GM19438 (cell line): Measurements from ENCODE around the gene TMOD1.
"Not testable (repeated sequence)": the region's sequence is repeated elsewhere in the genome, so short reads cannot be mapped to it uniquely, and the experiment has no call there.

Source experiments
- ATAC-seq: cut with Tn5 transposase; IDR thresholded peaks from one replicate; pipeline ENCODE4 v1.9.1; 2021; ENCODE audit warnings: low read depth; ENCODE audit not compliant: unreplicated experiment

TMOD1 gene

GRCh38 chr9:97501177-97501971 lies at the start of gene TMOD1:
TSS of gene TMOD1 (plus strand) at chr9:97501666. CDS start at chr9:97524189, 22,523 bp downstream.
- ATAC-seq = peak; percentile 62

DNA sequence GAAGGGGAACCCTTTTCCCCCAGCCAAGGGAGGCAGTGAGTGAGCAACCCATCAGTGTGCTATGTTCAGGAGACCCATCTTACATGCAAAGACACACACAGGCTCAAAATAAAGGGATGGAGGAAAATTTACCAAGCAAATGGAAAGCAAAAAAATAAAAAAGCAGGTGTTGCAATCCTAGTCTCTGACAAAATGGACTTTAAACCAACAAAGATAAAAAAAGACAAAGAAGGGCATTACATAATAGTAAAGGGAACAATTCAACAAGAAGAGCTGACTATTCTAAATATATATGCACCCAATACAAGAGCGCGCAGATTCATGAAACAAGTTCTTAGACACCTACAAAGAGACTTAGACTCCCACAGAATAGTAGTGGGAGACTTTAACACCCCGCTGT lies 47.9 kb upstream of the TMOD1 start:
- not testable (repeated sequence) for ATAC-seq

DNA sequence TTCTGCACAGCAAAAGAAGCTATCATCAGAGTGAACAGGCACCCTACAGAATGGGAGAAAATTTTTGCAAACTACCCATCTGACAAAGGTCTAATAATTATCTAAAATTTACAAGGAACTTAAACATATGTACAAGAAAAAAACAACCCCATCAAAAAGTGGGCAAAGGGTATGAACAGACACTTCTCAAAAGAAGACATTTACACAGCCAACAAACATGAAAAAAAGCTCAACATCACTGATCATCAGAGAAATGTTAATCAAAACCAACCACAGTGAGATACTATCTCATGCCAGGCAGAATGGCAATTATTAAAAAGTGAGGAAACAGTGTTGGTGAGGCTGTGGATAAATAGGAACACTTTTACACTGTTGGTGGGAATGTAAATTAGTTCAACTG lies 44.6 kb upstream of the TMOD1 start:
- not testable (repeated sequence) for ATAC-seq

GRCh38 chr9:97459326-97459725 lies 42.1 kb upstream of the TMOD1 start:
- no peak for ATAC-seq

- no peak for ATAC-seq
These were observed 39.3 kb upstream of the TMOD1 start for GRCh38 chr9:97462159-97462558.

GRCh38 chr9:97462914-97463313 lies 38.6 kb upstream of the TMOD1 start:
- ATAC-seq = no peak

DNA sequence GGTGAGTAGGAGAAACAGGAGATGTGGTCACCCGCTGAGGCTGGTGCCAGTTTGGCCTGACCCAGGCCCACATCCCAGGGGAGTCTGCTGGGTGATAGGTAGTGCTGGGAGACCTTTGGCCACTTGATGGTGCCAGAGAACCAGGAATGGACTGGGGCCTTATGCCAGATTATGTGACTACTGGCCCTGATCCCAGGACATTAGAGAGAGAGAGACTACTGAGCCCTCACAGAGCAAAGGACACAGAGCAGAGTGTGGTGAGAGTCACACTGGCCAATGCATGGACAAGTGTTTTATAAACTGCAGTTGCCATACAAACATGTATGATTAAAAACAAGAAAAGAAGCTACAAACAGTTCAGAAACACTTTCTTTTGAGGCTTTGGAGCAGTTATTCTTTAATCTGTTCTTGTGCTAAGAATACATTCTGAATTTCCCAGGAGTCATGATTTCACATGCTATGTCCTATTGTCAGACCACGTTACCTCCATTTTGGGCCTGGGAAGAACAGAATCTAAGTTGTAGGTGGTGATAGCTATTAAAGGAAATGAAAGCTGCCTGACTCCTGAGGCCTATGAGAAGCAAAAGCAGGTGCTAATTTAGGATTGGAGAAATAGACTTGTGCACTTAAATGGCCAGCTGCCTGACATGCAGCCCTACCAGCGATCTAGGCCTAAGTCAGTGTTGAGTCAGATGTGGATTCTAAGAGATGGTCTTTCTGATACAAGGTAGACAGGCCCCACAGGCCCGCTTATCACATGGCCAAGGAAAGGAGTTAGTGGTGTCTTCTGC lies 32.6 kb upstream of the TMOD1 start:
- peak; percentile 86 for ATAC-seq

GRCh38 chr9:97470076-97470475 lies 31.4 kb upstream of the TMOD1 start:
- no peak for ATAC-seq

DNA sequence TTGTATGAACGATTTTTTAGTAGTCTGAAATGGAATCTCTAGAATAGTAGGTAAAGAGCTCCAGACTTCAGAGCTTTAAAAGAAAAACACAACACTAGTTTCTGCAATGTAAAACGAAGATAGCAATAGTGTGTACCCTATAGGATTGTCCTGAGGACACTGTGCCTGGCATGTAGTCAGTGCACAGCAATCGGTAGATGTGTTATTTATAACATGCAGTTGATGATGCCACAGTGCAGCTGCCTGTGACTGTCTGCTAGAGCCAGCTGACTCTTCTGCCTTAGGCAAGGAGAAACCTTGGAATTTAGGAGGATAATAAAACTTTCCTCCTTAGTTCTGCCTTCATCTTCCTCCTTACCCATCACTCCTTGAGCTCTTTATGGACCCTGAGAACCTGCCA lies 27.7 kb upstream of the TMOD1 start:
- no peak for ATAC-seq

DNA sequence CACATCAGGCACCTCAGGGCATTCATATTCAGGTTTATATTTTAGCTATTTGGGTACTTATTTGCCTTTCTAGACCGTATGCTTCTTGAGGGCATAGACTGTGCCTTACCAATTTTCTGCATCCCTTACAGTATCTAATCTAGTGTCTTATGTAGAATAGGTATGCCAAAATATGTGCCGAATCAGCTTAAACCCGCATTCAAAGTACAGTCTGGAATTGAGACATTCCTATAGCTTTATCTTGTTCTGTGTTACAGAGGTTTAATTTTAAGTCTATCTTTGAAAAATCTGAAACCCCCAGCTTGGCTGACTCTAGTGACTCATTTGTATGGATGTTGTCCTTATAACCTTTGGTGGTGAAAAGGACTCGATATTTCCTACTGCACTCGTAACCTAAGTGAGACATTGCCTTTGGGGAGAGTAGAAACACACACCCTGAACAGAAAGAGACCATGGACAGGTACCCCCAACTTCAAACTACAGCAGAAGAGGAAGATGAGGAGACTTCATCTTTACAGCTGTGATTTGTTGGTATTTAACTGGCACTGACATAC lies 27.0 kb upstream of the TMOD1 start:
- no peak for ATAC-seq

- ATAC-seq = no peak
These were observed 26.4 kb upstream of the TMOD1 start for GRCh38 chr9:97475059-97475458.

DNA sequence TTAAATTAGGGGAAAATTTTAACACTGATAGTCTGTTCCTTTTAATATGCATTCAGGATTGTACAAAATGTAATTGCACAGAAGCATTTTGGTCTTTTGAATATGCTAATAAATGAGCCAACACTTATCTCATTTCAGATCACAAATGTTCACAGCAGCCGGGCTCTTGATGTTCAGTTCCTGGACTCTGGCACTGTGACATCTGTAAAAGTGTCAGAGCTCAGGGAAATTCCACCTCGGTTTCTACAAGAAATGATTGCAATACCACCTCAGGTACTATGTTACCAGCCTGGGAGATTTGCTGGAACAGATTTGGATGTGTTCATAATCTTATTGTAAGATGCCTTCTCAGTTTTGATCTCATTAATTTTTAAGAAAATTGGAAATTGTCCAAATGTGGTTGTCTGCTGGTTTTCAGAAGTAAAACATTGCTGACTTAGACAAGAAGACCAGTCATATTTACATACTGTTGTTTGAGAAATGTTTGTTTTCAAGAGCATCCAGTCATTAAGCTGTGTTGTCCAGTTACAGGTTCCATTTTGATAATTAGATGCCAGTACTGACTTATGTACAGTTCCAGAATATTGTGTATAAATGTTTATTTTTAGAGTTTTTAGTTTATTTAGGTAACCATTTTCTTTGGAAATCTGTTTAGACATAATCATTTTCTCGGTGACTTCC lies 23.0 kb upstream of the TMOD1 start:
- ATAC-seq = no peak

GRCh38 chr9:97479496-97480159 lies 21.8 kb upstream of the TMOD1 start:
- no peak for ATAC-seq

DNA sequence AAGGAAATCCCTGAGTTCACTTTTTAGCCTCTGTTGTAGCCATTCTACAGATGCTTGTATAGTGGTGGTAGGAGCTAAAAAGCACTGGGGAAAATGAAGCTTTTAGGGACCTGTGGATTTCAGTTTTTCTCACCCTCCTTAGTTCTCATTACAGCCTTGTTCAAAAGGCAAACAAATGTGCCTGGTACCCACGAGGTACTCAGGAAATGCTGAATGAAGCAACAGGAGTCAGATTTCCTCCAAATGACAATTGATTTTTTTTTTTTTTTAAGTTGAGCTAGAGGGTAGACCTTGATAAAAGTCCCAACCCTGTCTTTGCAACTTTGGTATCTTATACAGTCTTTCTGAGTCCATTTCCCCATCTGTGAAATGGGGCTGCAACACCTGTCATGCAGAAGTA lies 21.3 kb upstream of the TMOD1 start:
- ATAC-seq = no peak

GRCh38 chr9:97480749-97481148 lies 20.7 kb upstream of the TMOD1 start:
- ATAC-seq = no peak

DNA sequence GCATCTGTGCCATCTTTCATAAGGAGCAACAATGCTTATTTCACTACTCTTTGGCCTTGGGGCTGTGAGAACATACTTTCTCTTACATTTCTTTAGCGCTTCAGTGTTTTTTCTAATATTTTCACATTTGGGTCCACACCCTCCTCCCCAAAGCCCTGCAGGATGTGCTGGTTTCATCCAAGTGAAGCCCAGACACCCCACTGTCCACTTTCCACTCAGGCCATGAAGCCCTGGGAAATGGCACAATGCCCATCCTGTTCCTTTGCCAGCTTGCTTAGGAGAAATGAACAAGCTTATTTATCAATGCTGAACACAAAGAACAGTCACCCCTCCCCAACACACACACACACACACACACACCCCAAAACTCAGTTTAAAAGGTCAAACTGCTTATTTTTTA lies 17.3 kb upstream of the TMOD1 start:
- ATAC-seq = no peak

DNA sequence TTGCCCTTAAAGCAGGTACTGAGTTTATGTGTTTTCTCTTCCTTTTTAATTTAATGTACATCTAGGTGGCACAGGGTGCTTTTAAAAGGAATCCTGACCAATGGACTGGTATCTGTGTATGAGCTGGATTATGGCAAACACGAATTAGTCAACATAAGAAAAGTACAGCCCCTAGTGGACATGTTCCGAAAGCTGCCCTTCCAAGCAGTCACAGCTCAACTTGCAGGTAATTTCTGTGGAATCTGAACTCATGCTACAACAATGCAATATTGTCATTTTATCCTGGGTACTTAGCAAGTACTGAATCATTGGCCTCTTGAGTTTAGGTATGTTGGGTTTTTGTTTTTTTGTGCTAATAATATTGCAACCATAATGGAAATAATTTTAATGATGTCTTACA lies 14.4 kb upstream of the TMOD1 start:
- no peak for ATAC-seq

DNA sequence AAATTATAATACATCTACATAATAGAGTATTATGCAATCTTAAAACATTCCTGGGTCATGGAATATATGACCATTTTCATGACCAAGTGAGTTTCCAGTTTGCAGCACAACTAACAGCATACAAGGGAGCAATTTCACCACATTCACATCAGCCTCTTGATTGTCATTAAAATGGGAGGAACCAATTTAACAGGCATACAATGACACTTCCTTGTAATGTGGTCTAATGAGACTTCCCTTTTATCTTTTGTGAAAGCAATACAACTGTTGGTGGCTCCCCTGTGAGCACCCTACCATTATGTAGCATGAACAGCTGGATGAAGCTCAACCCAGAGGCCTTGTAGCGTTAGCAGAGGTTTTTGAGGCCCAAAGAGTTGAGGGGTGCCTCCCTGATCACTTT lies 13.6 kb upstream of the TMOD1 start:
- no peak for ATAC-seq

- no peak for ATAC-seq
These were observed 10.1 kb upstream of the TMOD1 start for GRCh38 chr9:97491216-97491999.
